HG02884 (cell line): Measurements from ENCODE around the gene NAV2.

Experiments
- ATAC-seq: cut with Tn5 transposase; IDR thresholded peaks from one replicate; pipeline ENCODE4 v1.9.1; 2021; ENCODE audit warnings: mild to moderate bottlenecking, moderate library complexity; ENCODE audit not compliant: unreplicated experiment

NAV2 gene

DNA sequence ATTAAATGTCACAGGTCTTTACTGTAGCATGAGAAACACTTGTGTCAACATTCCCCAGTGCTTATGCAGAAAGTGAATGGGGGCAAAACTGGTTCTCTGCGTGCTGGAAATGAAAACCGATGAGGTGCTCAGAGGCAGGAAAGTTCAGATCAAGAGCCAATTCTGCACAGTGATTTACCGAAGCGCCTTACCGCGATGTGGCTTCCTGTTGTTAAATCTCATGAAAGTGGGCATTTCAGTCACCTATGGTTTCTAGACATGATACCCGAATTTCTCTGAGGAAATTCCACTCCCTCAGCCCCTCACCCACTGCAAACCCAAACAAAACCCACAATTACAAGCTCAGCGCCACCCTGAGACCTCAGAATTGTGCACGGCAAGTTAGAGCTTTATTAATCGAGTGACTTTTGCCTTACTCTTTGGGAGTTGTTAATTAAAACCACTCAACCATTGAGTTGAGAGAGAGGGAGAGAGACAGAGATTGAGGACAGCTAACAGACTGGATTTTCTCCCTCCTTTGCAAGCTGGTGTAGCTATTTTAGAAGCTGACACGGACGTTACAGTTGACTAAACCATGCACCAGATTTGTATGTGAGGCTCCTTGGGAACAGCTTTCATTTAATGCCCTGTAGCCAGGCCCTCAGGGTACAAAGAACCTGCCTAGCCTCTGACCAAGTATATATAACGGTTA lies 251.2 kb downstream of the NAV2 start:
- ATAC-seq, result no peak

DNA sequence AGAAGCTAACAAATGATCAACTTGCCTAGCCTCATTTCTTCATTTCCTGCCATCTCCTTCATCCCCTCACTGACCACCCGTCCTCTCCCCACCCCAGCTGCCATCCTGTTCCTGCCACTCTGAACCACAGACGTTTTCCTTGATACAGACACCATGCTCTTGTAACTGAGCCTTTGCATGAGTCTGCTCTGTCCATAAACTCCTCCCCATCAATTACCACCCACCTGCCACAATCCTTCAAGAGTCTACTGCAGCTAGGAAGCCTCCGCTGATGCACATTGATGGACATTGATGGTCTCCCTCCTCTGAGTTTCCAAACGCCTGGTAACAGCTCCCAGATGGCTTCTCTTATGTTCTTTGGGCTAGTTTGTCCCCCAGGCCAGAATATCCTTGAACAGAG lies 253.8 kb downstream of the NAV2 start:
- ATAC-seq, result no peak

DNA sequence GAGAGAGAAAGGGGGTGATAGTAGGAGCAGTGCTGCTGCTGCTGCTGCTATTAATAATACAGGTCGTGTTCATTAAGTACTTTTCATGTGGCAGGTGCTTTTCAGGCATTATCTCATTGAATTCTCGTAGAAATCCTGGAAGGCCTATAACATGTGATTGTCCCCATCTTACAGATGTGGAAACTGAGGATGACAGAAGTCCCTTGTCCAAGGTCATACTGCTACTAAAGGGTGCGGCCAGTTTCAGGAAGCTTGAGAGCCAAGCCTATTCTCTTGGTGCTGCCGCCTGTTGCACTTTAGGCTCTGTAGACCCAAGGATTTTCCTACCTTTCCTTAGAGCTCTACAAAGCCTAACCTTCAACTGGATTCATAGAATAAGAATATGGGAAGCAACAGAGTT lies 254.3 kb downstream of the NAV2 start:
- no peak for ATAC-seq

DNA sequence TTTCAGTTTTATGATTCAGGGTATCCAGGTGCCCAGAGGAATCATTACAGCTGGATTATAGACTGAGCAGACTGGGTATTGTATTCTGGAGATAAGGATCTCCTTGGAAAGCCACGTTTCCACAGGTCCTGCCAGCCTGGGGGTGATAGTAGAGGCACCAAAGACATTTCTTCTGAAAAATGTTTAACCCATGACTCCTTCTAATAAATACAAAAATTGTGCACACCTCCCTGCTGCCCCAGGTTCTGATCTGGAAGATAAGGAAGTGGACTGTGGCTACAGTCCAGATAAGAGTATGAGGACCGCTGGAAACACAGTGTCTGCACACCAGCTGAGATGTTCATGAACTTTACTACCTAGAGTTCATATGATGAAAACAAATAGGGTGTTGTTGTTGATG lies 255.2 kb downstream of the NAV2 start:
- no peak for ATAC-seq

DNA sequence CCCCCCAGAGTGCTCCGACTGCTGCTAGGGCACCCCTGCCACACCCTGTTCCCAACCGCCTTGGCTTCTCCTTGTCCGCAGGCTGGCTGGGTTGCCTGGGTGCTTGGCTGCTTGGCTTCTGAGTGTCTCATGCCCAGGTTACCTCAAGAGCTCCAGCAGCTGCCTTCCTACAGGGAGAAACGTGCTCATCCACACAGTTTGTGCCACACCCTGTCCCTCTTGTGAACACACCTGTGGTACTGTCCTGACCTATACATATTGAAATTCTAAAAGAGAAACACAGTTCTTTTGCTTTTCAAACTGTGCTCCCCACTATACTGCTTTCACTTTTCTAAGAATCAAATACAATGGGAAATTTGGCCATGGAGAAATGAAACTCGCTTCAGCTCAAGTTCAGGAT lies 256.2 kb downstream of the NAV2 start:
- ATAC-seq, result no peak

DNA sequence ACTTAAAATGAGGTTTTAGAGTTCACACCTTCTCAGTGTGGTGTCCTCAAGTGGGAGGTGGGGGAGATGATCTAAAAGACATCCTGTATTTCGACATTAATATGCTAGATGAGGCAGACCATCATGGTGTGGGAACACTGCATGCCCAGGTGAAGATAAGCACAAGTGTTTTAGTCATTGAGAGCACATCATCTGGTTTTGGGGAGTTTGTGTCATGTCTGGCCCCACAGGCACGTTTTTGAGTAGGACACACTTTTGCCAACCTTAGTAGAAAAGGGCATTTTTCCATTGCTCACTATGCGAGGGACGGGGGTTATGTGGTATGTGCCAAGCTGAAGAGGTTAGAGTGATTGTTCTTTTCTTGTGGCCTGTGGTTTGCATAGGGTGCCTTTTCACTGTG lies 258.3 kb downstream of the NAV2 start:
- no peak for ATAC-seq

DNA sequence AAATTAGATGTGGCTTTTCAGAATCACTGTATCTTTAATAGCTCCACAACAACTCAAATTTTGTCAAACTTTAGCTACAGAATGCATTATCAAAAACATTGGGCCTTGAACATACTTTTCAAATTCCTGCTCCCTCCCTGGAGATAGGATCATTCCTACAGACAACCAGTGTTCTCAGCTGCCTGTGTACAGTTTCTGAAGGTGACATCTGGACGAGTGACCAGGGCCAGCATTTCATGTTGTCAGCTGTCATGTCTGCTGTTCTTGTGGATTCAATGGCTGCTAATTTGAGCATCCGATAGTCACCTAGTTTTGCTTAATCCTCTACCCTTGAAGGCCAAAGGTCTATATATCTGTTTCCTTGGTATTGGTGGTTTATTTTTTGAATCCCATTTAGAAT lies 259.5 kb downstream of the NAV2 start:
- no peak for ATAC-seq

DNA sequence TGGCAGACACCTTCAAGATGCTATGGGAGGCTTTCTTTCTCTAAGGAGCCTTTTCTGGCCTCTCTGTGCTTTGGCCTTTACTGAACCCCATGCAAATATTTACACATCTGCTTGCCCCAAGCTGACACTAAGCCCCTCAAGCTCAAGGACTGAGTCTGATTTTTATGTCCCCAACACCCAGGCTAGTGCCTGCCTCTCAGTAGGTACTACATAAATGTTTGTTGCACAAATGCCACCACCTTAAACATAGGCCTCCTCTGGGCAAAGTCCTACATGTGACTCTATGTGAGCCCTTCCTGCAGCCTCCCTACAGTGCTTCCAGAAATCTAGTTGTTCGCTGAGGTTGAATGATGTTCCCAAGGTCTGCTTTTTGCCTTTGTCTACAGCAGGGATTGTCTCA lies 260.0 kb downstream of the NAV2 start:
- no peak for ATAC-seq

DNA sequence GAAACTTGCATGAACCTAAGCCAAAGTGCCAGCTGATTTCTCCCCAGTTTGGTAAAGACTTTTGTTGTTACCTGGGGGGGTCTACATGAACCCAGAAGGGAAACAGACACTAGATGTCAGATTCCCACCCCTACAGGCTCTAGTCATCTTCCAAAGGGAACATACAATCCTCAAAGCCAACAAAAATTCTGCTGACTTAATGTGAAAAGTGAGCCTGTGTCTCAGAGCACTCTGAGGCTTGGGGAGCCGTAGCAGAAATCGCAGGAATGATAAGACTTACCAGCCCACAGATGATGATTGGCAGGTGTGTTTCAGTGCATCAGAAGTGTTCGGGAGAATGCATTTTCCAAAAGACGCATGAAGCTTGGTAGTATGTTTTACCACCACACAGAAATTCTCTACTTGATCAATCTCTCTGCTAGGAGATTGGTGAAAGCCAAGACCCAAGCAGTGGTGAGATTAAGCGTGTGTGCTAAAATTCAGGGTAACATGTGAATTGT lies 260.5 kb downstream of the NAV2 start:
- ATAC-seq, result no peak

DNA sequence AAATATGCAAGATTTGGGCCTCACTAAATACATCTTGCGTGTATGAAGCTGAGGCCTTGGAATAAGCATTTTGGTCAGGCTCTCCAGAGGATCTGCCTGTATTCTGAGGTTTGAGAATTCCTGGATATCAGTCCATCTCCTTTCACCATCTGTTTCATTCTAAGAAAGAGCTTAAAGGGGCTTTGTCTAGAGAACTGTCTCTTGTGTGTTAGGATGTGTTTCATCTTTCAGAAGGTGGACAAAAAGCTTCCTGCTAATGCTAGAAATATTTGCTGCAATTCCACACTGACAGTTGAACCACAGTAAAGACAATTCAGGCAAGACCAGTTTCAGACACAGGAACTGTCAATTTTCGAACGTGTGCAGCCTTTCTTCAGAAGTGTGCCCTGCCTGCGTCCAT lies 262.2 kb downstream of the NAV2 start:
- no peak for ATAC-seq

DNA sequence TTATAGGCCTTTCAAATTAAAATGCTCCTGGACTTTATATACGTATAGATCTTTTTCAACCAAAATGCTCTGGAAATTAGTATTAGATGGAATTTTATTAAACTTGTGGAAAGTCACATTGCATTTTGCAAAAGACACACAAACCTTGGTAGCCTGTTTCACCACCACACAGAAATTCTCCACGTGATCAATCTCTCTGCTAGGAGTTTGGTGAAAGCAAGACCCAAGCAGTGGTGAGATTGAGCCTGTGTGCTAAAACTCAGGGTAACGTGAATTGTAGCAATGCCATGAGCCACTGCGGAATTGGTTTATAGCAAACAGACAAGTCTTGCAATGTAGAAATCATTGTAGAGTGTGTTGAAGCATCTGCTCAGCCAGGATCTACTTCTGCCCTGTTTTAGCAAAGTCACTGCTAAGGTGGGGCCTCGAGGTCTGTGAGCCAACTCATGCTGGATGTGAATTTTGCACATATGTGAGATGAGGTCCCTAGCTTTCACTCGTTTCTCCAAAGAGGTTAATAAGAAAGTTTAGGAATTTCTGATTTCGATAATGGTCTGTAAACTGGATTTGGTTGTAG lies 262.9 kb downstream of the NAV2 start:
- no peak for ATAC-seq

DNA sequence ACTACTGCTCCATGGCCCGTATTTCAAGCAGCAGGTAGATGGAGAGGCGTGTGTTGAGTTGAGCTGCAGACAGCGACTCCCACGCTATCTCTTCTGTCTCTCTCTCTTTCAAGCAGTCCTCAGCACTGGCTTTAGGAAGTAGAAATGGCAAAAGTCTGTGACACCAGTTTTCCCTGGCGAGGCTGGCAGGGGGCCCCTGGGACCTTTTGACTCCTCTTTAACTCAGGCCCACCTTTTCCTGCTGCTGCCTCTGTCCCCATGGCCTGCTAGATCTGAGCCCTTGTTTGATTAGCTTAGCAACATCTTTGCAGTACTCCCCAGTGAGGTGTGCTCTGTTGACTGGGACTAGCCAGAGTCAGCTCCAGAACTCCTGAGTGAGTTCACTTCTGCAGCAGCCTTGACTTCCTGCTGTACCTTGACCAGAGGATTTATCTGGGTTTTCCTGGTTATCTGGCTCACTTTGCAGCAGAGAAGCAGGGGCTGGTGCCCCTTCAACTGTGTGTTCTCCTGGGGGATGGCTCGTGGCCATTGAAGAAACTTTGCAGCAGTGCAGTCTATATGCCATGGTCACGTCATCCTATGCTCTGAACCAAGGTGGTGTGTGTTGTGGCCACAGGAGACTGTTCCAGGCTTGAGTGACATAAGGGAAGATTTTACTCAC lies 263.8 kb downstream of the NAV2 start:
- ATAC-seq, result no peak

DNA sequence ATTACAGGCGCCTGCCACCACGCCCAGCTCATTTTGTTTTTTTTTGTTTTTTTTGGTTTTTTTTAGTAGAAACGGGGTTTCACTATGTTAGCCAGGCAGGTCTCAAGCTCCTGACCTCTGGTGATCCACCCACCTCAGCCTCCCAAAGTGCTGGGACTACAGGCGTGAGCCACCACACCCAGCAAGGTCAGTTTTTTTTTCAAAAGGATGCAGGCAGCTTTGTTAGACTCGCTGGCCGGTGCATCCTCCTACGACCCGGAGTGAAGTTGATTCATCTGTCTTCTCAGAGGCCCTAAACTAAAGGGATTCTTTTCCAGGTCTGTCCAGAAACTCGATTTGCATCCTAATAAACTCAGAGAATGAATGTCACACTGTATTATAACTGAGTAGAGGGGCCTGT lies 265.3 kb downstream of the NAV2 start:
- no peak for ATAC-seq

DNA sequence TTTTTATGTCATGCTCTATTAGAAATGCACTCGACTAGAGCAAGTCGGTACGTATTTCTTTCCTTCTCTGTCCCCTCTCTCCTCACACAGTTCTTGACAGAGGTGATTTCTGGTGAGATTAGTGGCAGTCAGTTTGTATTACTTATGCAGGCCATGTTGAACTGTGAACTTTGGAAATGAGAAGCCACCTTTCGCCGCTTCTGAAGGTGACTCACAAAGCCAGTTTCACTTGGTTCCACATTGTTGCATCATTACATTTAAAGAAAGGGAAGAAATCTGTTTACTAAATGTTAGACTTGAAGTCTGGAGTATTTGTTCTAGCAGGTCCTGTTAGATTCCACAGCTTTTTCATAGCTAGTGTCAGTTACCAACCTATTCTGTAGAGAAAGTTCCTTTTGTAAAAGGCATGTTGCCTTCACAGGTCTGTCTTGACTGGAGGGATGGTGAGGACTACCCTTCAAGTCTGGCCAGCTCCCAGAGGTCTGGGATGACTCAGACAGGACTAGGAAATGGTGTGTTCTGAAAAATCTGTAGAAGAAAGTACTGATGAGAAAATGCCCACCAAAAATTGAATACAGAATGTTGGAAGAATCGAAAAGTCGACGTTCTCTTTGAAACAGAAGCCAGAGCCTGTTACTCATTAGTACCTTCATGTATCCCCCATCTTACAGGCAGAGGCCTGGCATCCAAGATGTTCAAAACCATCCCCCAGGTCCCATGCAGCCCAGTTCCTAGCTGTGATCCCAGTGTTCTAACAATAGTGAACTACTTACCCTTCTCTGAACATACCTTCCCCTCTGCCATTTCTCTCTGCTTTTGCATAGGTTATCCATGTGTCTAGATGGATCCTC lies 266.3 kb downstream of the NAV2 start:
- ATAC-seq, result peak; percentile 80

DNA sequence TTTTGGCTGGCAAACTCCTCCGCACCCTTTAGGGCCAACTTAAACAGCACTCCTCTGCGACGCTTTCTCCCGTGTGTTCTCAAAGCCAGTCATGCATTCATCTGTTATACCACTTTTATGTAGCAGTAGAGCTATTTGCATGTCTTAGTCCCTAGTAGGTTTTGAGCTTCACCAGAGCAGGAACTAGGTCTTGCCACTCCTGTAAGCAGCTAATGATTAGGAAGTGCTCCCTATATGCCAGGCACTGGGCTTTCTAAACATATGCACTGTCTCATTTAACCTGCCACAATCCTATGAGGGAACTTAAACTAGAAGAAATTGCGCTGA lies 266.8 kb downstream of the NAV2 start:
- ATAC-seq, result peak; percentile 64

DNA sequence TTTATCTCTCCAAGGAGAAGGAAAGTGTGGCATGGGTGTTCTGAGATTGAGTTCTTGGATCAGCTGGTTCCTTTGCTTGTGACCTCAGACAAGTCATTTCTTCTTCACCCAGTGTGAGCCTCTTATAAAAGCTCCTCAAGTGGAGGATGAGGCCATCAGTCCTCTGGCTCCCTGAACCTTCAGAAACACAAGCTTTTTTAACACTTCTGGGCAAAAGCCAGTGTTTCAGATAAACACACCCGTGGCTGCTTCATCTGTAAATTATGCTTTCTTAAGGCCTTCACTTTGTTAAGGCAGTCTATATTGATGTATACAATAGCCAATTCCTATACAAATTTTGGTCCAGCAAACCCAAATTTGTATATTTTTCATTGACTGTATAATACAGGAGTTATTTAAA lies 267.8 kb downstream of the NAV2 start:
- ATAC-seq, result no peak

DNA sequence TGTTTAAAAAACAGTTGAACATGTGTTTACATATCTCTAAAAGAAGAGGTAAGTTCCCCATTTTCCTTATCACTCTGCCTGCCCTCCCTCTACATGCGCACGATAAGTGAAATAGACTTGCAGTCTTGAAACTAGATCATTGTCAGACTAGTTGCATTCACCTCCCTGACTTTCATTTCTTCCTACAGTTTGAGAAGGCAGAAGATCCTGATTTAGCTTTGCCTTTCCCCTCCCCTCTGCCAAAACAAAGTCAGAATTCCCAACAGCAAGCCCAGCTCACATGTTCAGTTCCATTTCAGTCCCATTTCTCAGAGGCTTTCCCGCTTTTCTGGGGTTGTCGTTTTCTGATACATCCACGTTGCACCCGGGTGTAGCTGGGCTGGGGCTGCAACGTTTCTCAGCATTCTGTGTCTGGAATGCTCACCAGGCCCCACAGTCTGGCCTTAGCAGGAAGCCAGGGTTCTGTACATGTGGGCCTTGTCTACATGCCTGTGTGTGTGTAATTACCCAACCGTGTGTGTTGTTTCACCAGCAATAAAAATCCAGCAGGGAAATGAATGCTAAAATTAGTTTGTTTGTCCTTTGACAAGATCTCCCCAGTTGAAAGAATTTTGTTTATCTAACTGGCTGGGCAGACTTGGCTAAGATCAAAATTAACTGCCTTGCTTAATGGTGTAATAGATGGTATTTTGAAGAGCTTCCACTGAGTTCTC lies 268.5 kb downstream of the NAV2 start:
- ATAC-seq, result no peak

DNA sequence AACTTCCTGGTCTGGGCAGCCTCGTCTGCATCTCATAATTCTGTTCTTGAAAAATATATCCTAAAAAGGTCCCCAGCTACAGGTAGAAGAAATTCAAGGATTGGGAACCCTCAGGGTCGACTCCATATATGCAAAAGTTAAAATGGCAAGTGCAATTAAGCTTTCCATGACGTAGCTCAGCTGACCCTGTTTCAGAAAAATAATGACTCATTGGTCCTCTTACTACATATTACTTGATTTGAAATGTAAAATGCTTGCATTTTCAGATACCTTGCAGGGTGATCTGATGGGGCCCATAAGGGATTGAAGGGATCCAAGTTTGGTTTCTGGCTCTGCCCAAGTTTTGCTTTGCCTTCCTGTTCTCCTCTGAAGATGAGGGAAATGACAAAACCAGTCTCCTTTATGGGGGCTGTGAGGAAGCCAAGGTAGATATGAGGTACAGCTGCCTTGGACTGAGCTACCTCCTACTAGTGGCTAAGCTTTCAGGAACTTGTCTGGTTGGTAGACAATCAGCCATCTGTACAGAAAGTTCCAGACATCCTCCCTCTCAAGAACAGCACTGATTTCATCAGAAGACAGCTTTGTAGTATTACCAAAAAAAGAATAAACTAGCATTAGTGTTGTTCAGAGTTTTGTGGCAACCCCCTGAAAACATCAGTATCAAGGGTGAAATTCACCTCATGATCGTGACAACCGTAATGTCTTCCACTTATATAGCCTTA lies 270.3 kb downstream of the NAV2 start:
- ATAC-seq, result no peak

DNA sequence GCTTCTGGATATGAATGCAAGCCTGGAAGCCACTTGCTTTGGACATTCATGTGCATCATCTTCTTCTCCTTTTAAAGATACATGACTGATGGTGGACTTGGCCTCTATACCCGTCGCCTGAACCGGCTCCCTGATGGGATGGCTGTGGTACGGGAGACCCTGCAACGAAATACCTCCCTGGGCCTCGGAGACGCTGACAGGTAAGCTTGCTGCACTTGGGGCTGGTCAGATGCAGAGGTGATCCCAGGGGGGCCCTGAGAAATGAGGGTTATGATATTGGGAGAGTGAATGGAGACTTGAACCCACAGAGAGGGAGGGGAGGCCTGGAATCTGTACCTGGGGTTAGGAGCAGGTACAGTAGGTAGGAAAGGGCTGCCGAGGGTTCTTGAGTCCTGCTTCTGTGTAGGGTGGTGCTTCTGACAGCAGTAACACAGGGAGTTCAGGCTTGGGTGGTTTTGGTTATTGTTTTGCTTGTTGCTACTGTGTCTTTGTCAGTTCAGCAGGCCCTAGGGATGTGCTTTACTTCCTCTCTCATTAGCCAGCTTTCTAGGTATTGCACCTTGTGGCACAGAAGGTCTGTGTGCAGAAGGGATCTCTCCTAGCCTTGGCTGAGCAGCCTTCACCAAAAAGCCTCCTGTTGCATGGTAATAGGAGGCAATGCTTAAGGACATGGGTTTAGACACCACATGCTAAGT lies 271.6 kb downstream of the NAV2 start:
- ATAC-seq, result no peak

DNA sequence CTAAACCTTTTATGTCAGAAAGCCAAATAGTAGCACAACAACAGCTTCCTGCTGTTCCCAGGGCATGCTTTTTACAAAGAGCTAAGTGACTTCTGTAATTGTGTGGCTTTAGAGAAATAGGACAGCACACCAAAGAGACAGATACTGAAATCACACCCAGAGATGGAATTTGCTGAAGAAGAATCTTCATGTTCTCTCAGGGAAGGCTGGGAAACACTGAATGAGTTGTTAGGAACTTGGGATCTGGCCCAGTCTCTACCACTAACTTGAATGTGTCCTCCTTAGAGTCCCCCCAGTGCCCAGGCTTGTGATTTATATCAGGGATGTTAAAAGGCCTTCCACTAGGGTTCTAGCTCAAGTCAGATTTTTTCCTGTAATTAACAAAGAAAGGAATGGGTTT lies 272.5 kb downstream of the NAV2 start:
- no peak for ATAC-seq
